Naive B cell (primary cell): ENCODE data around the gene HMX1. TPM values are rescaled to one million over a fixed set of nuclear protein-coding genes. Genes with fewer than 3 reads are reported as not detected.
A peak's percentile ranks its signal among the peaks of the same experiment; 100 is the strongest.

Experiments used
- ATAC-seq, 2 donors: fragments of 150-1000 bp; cut with Tn5 transposase; 2 replicates each; pipeline ENCODE4 v1.10.0; 2021; ENCODE audit warnings: low read depth in 2 of 2, mild to moderate bottlenecking in 2 of 2, moderate library complexity in 2 of 2
- DNase-seq: peaks from one replicate; pipeline ENCODE4 v3.0.0; 2022
- H3K27ac Mint-ChIP-seq, 6 donors: one replicate each; pipeline ENCODE4 v1.8.0; 2020 to 2022; ENCODE audit warnings: mild to moderate bottlenecking in 6 of 6, mixed read lengths in 6 of 6, moderate library complexity in 5 of 6, inconsistent platforms in 2 of 6
- H3K27me3 Mint-ChIP-seq, 3 donors: one replicate each; pipeline ENCODE4 v1.8.0; 2021 to 2022; ENCODE audit warnings: mixed read lengths in 3 of 3, mild to moderate bottlenecking in 1 of 3
- H3K36me3 Mint-ChIP-seq, 2 donors: one replicate each; pipeline ENCODE4 v1.8.0; 2020 to 2022; ENCODE audit warnings: mixed read lengths in 2 of 2, inconsistent platforms in 1 of 2, mild to moderate bottlenecking in 1 of 2
- H3K4me1 Mint-ChIP-seq, 3 donors: one replicate each; pipeline ENCODE4 v1.8.0; 2020 to 2022; ENCODE audit warnings: mixed read lengths in 3 of 3, inconsistent platforms in 1 of 3, mild to moderate bottlenecking in 1 of 3, moderate library complexity in 1 of 3
- H3K4me3 Mint-ChIP-seq, 8 donors: one replicate each; pipeline ENCODE4 v1.8.0; 2020 to 2022; ENCODE audit warnings: mild to moderate bottlenecking in 8 of 8, mixed read lengths in 8 of 8, moderate library complexity in 8 of 8, inconsistent platforms in 2 of 8
- H3K9me3 Mint-ChIP-seq, 7 donors: one replicate each; pipeline ENCODE4 v1.8.0; 2020 to 2022; ENCODE audit warnings: mixed read lengths in 7 of 7, mild to moderate bottlenecking in 5 of 7, inconsistent platforms in 2 of 7, moderate library complexity in 1 of 7
- polyA plus RNA-seq, 6 donors: library from polyadenylated mRNA; unstranded; fragments of 300-500 nt; fragmentation: Illumina TruSeq; gene quantifications; one replicate each; pipeline ENCODE4 v1.2.3, GENCODE V29; 2021; ENCODE audit warnings: low read depth in 6 of 6

Gene HMX1
- polyA plus RNA-seq, 6 donors from 2014 or later: not detected

- Mint-ChIP-seq H3K36me3 (peaks cover 0 to 9% of the 10 kb centered on the region in 2 donors), H3K9me3 (peaks cover 0 to 14% (median 7%) of the 10 kb centered on the region in 7 donors), H3K4me1 (peaks cover 4 to 8% (median 5%) of the 10 kb centered on the region in 3 donors), H3K27me3 (peaks cover 36 to 89% (median 75%) of the 10 kb centered on the region in 3 donors), H3K27ac (no peak overlapping the region), H3K4me3 (no peak overlapping the region)
- ATAC-seq (no peak), DNase-seq (no peak)
Measured at GRCh38 chr4:8876982-8877779, 5.5 kb upstream of the HMX1 start.

GRCh38 chr4:8874896-8875680, 3.4 kb upstream of the HMX1 start:
- H3K4me3 Mint-ChIP-seq: peak overlapping the region in 1 of 8 donors; percentile 22

DNA sequence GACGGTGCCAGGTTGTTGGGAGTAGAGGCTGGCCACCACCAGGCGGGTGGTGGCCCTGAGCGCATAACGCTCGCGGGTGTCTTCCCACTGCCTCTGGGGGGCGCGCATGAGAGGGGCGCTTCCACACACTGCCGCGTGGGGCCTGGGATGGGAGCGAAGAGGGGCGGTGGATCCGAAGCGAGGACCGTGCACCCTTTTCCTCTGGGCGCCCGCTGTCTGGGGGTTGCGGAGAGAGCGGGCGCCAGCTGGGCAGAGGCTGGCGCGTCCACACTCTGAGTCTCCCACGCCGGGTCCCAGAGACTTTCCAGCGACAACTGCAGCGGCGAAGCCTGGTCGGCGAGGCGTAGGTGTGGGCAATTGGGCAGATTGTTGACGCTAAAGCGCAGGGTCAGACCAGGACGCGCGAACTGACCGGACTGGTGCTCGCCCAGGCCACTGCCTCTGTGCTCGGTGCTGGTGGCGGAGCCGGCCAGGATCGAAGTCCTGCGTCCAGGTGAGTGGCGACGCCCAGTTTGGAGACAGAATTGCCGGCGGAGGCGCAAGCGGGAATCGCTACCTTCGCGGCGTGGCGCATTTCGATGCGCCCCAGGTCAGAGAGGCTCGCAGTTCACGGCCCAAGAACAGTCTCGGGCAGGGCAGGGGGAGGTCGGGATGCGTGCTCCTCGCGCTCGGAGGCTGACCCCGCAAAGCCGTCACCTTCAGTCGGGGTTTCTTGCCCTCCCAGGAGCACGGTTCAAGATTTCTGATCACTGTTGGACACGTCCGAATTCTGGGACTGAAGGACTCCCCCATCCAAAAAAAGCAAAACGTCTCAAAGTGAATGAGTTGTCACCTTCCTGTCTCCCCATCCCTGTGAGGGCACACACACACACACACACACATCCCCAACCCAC, 2.6 kb upstream of the HMX1 start:
- H3K4me1 Mint-ChIP-seq: peaks cover 4 to 11% (median 5%) of the 10 kb centered on the region in 3 donors

More at GRCh38 chr4:8874896-8875680, 3.4 kb upstream of the HMX1 start:
- DNase-seq (no peak), ATAC-seq (no peak)
- Mint-ChIP-seq H3K36me3 (peaks cover 0 to 13% of the 10 kb centered on the region in 2 donors), H3K27ac (no peak overlapping the region), H3K4me1 (peaks cover 4 to 9% (median 5%) of the 10 kb centered on the region in 3 donors), H3K9me3 (peaks cover 0 to 14% (median 7%) of the 10 kb centered on the region in 7 donors), H3K27me3 (peaks cover 33 to 86% (median 68%) of the 10 kb centered on the region in 3 donors)

GRCh38 chr4:8872402-8873291, 1.0 kb upstream of the HMX1 start:
- ATAC-seq: no peak
- peaks cover 27 to 84% (median 70%) of the 10 kb centered on the region in 3 donors for H3K27me3 Mint-ChIP-seq
- no peak overlapping the region for H3K27ac Mint-ChIP-seq
- peaks cover 4 to 16% (median 11%) of the 10 kb centered on the region in 3 donors for H3K4me1 Mint-ChIP-seq
- H3K9me3 Mint-ChIP-seq: peaks cover 0 to 12% (median 7%) of the 10 kb centered on the region in 7 donors
- H3K4me3 Mint-ChIP-seq: peak overlapping the region in 1 of 8 donors; percentile 81
- H3K36me3 Mint-ChIP-seq: peaks cover 0 to 17% of the 10 kb centered on the region in 2 donors
- DNase-seq: no peak

More for the DNA sequence above, 2.6 kb upstream of the HMX1 start:
- H3K36me3 Mint-ChIP-seq: peaks cover 0 to 17% of the 10 kb centered on the region in 2 donors
- no peak for ATAC-seq
- DNase-seq: no peak
- no peak overlapping the region for H3K27ac Mint-ChIP-seq
- H3K27me3 Mint-ChIP-seq: peaks cover 29 to 86% (median 70%) of the 10 kb centered on the region in 3 donors
- peak overlapping the region in 1 of 8 donors; percentile 22 for H3K4me3 Mint-ChIP-seq
- H3K9me3 Mint-ChIP-seq: peaks cover 0 to 12% (median 7%) of the 10 kb centered on the region in 7 donors

GRCh38 chr4:8870647-8871416, 807 bp downstream of the HMX1 start:
- Mint-ChIP-seq H3K9me3 (peaks cover 0 to 9% (median 5%) of the 10 kb centered on the region in 7 donors), H3K4me3 (peak overlapping the region in 1 of 8 donors; percentile 70), H3K27me3 (peaks cover 28 to 80% (median 64%) of the 10 kb centered on the region in 3 donors), H3K27ac (no peak overlapping the region), H3K4me1 (peaks cover 7 to 21% (median 11%) of the 10 kb centered on the region in 3 donors), H3K36me3 (peaks cover 0 to 17% of the 10 kb centered on the region in 2 donors)
- ATAC-seq (no peak), DNase-seq (no peak)

GRCh38 chr4:8869898-8870646, 1.6 kb downstream of the HMX1 start:
- Mint-ChIP-seq H3K9me3 (peaks cover 0 to 6% (median 1%) of the 10 kb centered on the region in 7 donors), H3K36me3 (peaks cover 0 to 11% of the 10 kb centered on the region in 2 donors), H3K4me3 (peak overlapping the region in 3 of 8 donors; percentile 41 to 78 (median 54)), H3K27ac (peak overlapping the region in 1 of 6 donors; percentile 24), H3K4me1 (peaks cover 7 to 17% (median 7%) of the 10 kb centered on the region in 3 donors), H3K27me3 (peaks cover 21 to 80% (median 59%) of the 10 kb centered on the region in 3 donors)
- DNase-seq: no peak
- no peak for ATAC-seq

- Mint-ChIP-seq H3K27ac (no peak overlapping the region), H3K36me3 (peaks cover 0 to 8% of the 10 kb centered on the region in 2 donors), H3K9me3 (peaks cover 0 to 6% (median 0%) of the 10 kb centered on the region in 7 donors), H3K4me1 (peaks cover 7 to 17% (median 7%) of the 10 kb centered on the region in 3 donors), H3K27me3 (peaks cover 23 to 81% (median 61%) of the 10 kb centered on the region in 3 donors), H3K4me3 (no peak overlapping the region)
- DNase-seq (no peak), ATAC-seq (no peak)
Measured at GRCh38 chr4:8869002-8869897, 2.4 kb downstream of the HMX1 start.

DNA sequence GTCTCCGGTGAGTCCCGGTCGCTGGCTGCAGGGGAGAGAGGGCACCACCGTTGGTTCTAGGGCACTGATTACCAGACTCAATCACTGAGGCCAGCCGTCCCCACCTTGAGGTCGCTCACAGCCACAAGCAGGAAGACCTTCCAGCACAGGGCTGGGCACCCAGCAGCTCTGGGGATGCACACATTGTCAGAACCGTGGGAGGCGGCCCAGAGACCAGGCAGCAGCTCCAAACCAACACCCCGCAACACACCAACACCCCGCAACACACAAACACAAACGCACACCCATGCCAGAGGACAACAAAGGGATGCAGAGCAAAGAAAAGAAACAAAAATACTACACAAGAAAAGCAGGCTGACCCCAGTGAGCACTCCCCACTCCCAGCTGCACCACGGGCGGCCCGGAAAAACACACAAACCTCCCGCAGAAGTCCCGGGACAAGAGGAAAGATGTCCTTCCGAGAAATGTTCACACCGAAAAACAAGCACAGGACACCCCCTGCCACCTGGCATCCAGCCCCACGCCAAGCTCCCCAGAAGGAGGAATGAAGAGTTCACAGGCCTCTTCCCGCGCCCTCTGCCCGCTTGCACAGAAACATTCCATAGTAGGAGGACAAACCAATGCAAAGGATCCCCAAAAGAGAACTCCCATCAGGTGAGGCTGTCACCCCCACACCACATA, 3.2 kb downstream of the HMX1 start:
- H3K27me3 Mint-ChIP-seq: peaks cover 23 to 79% (median 68%) of the 10 kb centered on the region in 3 donors
- H3K4me3 Mint-ChIP-seq: peak overlapping the region in 1 of 8 donors; percentile 79
- no peak for DNase-seq
- H3K36me3 Mint-ChIP-seq: peaks cover 0 to 8% of the 10 kb centered on the region in 2 donors
- H3K9me3 Mint-ChIP-seq: peaks cover 0 to 6% (median 0%) of the 10 kb centered on the region in 7 donors
- ATAC-seq: no peak
- H3K27ac Mint-ChIP-seq: no peak overlapping the region
- H3K4me1 Mint-ChIP-seq: peaks cover 7 to 17% (median 7%) of the 10 kb centered on the region in 3 donors

- H3K9me3 Mint-ChIP-seq: peaks cover 0 to 6% (median 0%) of the 10 kb centered on the region in 7 donors
- H3K4me3 Mint-ChIP-seq: no peak overlapping the region
- H3K27ac Mint-ChIP-seq: no peak overlapping the region
- H3K4me1 Mint-ChIP-seq: peaks cover 7 to 17% (median 7%) of the 10 kb centered on the region in 3 donors
- DNase-seq (no peak), ATAC-seq (no peak)
- peaks cover 23 to 78% (median 71%) of the 10 kb centered on the region in 3 donors for H3K27me3 Mint-ChIP-seq
- peaks cover 0 to 8% of the 10 kb centered on the region in 2 donors for H3K36me3 Mint-ChIP-seq
Measured at GRCh38 chr4:8867624-8868320, 3.9 kb downstream of the HMX1 start.
